Fibroblast of the aortic adventitia (primary cell): ENCODE measurements around the gene SFI1. TPM values are rescaled to one million over a fixed set of nuclear protein-coding genes. Genes with fewer than 3 reads are reported as not detected.
A peak's percentile ranks its signal among the peaks of the same experiment; 100 is the strongest.

Source experiments
- DNase-seq: peaks from one replicate; pipeline ENCODE4 v3.0.0-alpha.2; 2010; ENCODE audit warnings: low read depth
- H3K4me3 ChIP-seq: 2 replicates; pipeline ENCODE4 v1.5.1; 2011; ENCODE audit warnings: low read depth, mild to moderate bottlenecking, control low read depth, low read length, moderate library complexity
- total RNA-seq: library from RNA; depleted of rRNA; stranded (reverse); fragments of >200 nt; gene quantifications from 2 replicates; pipeline ENCODE4 v1.2.3, GENCODE V29; 2012; ENCODE audit warnings: low replicate concordance
- TF ChIP-seq, protein P1 (sequence below): IDR thresholded peaks from 2 replicates; pipeline ENCODE4 v1.5.1; 2011; ENCODE audit warnings: mild to moderate bottlenecking, low read length, control low read depth, inconsistent platforms; ENCODE audit not compliant: insufficient read depth

Gene SFI1
- total RNA-seq, 1 donor: 19.9 TPM

DNA sequence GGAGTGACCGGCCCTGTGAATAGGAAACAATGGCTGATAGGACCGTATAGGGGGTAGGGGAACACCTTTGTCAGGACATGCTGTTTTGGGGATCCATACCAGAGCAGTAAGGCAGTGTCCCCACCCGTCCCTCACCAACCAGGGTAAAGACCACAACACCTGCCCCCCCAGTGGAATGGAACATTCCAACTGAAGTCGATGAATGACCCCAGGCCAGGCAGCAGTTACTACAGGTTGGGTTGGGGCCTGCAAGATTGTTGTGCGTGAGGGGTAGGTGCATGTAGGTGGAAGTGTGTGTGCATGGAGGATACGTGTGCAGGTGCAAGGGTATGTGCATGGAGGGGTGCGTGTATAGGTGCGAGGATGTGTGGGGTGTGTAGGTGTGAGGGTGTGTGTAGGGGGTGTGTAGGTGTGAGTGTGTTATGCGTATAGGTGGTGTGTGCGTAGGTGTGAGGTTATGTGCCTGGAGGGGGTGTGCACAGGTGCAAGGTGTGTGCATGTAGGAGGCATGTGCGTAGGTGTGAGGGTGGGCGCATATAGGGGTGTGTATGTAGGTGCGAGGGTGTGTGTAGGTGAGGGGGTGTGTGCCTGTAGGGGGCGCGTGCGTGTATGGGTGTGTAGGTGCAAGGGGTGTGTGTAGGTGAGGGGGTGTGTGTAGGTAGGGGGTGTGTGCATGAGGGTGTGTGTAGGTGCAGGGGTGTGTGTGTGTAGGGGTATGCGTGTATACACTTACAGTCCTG, 132.8 kb downstream of the SFI1 start:
- no peak for DNase-seq
- H3K4me3 ChIP-seq: peak overlapping the region; percentile 79
- TF ChIP-seq, protein P1, sequence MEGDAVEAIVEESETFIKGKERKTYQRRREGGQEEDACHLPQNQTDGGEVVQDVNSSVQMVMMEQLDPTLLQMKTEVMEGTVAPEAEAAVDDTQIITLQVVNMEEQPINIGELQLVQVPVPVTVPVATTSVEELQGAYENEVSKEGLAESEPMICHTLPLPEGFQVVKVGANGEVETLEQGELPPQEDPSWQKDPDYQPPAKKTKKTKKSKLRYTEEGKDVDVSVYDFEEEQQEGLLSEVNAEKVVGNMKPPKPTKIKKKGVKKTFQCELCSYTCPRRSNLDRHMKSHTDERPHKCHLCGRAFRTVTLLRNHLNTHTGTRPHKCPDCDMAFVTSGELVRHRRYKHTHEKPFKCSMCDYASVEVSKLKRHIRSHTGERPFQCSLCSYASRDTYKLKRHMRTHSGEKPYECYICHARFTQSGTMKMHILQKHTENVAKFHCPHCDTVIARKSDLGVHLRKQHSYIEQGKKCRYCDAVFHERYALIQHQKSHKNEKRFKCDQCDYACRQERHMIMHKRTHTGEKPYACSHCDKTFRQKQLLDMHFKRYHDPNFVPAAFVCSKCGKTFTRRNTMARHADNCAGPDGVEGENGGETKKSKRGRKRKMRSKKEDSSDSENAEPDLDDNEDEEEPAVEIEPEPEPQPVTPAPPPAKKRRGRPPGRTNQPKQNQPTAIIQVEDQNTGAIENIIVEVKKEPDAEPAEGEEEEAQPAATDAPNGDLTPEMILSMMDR: no peak

DNA sequence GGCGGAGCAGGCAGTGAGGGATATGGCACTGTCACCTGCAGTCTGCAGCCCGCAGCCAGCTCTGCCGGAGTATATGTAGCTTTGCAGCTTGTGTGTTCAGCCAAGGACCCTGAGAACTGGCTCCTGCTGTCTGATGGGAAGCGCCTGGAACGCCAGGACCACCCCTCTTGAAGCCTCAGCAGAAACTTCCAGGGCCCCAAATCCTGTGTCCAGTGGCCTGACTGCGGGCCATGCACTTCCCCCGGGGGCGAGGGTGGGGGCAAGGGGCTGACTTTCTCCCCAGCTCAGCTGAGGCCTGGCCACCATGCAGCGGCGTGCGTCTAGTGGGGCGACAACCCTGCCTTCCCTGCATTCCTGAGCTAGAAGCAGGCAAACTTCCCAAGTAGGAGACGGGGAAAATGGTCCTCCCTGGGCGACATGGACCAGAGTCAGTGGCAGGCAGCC, 133.4 kb downstream of the SFI1 start:
- DNase-seq: no peak
- H3K4me3 ChIP-seq: peak overlapping the region; percentile 79

DNA sequence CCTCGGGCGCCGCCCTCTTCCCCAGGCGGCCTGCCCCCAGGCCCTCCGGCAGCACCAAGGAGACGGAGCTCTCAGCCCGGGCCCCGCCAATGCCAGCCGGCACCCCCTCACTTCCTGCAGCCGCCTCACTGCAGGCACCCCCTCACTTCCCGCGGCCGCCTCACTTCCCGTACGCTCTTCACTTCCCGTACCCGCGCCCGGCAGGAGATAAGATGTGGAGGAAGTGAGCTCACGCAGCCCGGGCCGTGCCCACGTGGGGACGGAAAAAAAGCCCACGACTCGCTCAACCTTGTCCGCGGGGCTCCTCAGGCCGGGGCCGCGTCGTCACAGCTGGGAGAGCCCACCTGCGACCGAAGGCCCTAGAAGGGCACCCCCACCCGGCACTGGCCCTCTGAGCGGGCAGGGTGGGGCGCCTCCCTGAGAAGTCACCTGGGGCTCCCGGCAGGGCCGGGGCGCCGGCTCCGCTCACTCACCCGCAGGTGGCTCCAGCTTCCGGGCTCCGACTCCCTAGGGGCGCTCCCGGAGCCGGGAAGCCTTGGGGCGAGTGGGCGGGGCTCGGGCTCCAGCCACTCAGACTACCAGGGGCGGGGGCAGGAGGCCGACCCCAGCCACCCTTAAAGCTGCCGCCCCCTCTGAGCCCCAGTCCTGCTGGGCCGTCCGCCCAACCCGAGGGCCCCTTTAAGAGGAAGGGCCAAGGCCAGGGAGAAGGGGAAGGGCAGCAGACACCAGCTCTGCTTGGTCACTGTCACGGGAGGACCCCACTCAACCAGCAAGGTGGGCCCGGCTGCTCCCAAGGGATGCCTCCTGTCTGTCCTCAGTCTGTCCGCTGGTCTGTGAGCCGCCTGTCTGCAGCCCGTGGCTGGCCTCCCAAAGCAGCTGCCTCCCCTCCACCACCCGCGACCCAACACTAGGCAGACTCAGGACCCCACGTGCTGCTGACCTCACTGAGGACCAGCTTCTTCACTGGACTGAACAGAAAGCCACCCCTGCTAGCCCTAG, 134.3 kb downstream of the SFI1 start:
- DNase-seq: peak; percentile 64
- peak overlapping the region; percentile 79 for H3K4me3 ChIP-seq
- TF ChIP-seq, protein P1: no peak

More for the DNA sequence above, 133.4 kb downstream of the SFI1 start:
- TF ChIP-seq, protein P1: no peak

DNA sequence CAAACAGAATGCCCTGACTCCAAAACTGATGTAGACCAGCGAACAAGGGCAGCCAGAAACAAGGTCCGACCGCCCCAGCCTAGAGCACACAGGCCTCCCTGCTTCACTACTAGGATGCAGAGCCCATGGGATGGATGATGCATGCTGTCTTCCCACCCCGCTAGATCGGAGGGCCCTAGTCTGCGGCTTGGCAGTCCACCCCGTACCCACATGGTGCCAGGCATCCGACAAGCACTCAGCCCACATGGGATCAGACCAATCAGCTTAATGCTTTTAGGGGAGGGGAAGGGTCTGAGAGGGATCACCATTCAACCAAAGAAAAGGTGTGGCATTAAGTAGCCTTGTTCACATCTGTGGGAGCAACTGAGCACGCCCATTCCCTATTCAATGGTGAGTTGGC, 135.1 kb downstream of the SFI1 start:
- peak overlapping the region; percentile 79 for H3K4me3 ChIP-seq
- TF ChIP-seq, protein P1: no peak
- no peak for DNase-seq

DNA sequence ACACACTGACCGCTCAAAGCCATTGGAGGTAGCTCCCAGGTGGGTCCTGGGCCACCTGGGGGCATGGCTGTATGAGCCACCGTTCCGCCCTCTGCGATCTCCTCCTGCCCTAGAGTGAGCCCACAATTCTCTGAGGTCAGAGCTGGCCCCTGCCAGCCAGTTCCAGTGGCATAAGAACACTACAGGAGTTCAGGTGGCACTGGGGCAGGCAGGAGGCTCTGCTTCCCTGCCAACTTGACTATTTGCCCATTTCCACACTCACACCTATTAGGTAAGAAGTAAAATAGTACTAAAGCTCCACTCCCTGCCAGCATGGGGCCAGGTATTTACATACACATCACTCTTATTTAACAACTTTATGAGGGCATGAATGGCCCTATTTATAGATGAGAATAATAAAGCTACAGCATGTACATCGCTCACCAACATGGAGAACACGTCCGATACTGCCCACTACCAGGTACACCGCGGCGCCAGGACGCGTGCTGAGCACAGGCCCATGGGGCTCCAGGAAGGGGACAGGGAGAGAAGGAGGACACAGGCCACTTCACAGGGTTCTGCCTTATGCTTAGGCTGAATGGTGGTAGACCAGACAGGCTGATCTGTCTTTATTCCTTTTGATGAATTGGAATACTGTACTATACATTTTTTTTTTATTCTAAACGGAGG, 139.4 kb downstream of the SFI1 start:
- H3K4me3 ChIP-seq: no peak overlapping the region
- TF ChIP-seq, protein P1: no peak
- DNase-seq: no peak

DNA sequence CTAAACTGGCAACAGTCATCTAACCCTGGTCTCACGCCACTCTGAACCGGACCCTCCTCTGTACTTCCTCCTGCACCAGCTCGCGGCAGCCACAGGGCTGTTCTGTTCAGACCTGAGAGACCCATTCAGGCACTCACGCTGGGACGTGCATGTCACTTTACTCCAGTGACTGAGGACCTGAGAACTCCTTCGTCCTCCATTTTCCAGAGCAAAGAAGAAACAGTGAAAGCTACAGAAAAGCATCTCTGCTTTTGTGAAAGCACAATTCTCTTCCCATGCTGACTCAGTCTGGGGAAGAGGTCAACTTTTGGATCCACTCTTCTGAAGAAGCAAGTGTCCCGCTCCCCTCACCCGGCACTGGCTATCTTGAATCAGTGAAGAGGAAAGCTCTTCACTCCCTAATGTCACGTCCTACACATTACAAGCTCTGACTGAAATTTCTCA, 141.1 kb downstream of the SFI1 start:
- TF ChIP-seq, protein P1: no peak
- no peak overlapping the region for H3K4me3 ChIP-seq

More for the DNA sequence above, 141.1 kb downstream of the SFI1 start:
- no peak for DNase-seq
